ENCODE measurements around the gene ZNF862.

ZNF862 gene

GRCh38 chr7:149832332-149833041, 5.7 kb upstream of the ZNF862 start:
- TF ChIP-seq CTCF (IDR thresholded peaks at IDR 0.05; ENCODE audit: borderline replicate concordance, control extremely low read depth, extremely low read depth, insufficient read depth, missing control alignments) = no peak
- DNase-seq (ENCODE audit: low spot score) = no peak
- in situ Hi-C loops (cut with MboI; ENCODE audit: low sequenced_read_pairs, unreplicated experiment) = no loop called here

- in situ Hi-C loops (cut with MboI; ENCODE audit: low sequenced_read_pairs, unreplicated experiment) = no loop called here
- no peak for TF ChIP-seq CTCF (IDR thresholded peaks at IDR 0.05; ENCODE audit: borderline replicate concordance, control extremely low read depth, extremely low read depth, insufficient read depth, missing control alignments)
- no peak for DNase-seq (ENCODE audit: low spot score)
These were observed 4.6 kb upstream of the ZNF862 start for GRCh38 chr7:149833495-149834130.

GRCh38 chr7:149834601-149835000, 3.6 kb upstream of the ZNF862 start:
- in situ Hi-C loops (cut with MboI; ENCODE audit: low sequenced_read_pairs, unreplicated experiment) = no loop called here
- DNase-seq (ENCODE audit: low spot score) = no peak
- no peak for TF ChIP-seq CTCF (IDR thresholded peaks at IDR 0.05; ENCODE audit: borderline replicate concordance, control extremely low read depth, extremely low read depth, insufficient read depth, missing control alignments)

- no peak for DNase-seq (ENCODE audit: low spot score)
- TF ChIP-seq CTCF (IDR thresholded peaks at IDR 0.05; ENCODE audit: borderline replicate concordance, control extremely low read depth, extremely low read depth, insufficient read depth, missing control alignments) = no peak
- in situ Hi-C loops (cut with MboI; ENCODE audit: low sequenced_read_pairs, unreplicated experiment) = no loop called here
These were observed 1.7 kb upstream of the ZNF862 start for GRCh38 chr7:149836434-149836833.

GRCh38 chr7:149837564-149838223, 481 bp upstream of the ZNF862 start:
- no peak for TF ChIP-seq CTCF (IDR thresholded peaks at IDR 0.05; ENCODE audit: borderline replicate concordance, control extremely low read depth, extremely low read depth, insufficient read depth, missing control alignments)
- DNase-seq (ENCODE audit: low spot score) = no peak
- in situ Hi-C loops (cut with MboI; ENCODE audit: low sequenced_read_pairs, unreplicated experiment) = no loop called here

- no peak for DNase-seq (ENCODE audit: low spot score)
- in situ Hi-C loops (cut with MboI; ENCODE audit: low sequenced_read_pairs, unreplicated experiment) = no loop called here
- no peak for TF ChIP-seq CTCF (IDR thresholded peaks at IDR 0.05; ENCODE audit: borderline replicate concordance, control extremely low read depth, extremely low read depth, insufficient read depth, missing control alignments)
These were observed 825 bp downstream of the ZNF862 start for GRCh38 chr7:149838992-149839408.

Measured in GM13976 (cell line).